OCI-LY7 (cell line): ENCODE results near the gene KIAA0586.

Experiments used
- CTCF ChIP-seq: fragments of 200-600 bp; sonication (generic); conservative IDR thresholded peaks from 2 replicates; pipeline ENCODE4 v1.5.1; 2014; ENCODE audit warnings: mild to moderate bottlenecking, antibody characterized with exemption, low read length, moderate library complexity, mixed read lengths
- EZH2phosphoT487 ChIP-seq: fragments of 200-600 bp; sonication (generic); IDR thresholded peaks from 2 replicates; pipeline ENCODE4 v1.6.1; 2018; ENCODE audit warnings: low read depth, borderline replicate concordance, mild to moderate bottlenecking, mixed run types, antibody characterized with exemption, low read length, moderate library complexity, mixed read lengths

GRCh38 chr14:58439476-58439875 lies 12.0 kb downstream of the KIAA0586 start:
- no peak for TF ChIP-seq CTCF
- no peak for TF ChIP-seq EZH2phosphoT487
